BE2C (cell line): ENCODE results near the gene NUP153.

ENCODE experiments used
- DNase-seq: peaks from one replicate; pipeline ENCODE4 v3.0.0-alpha.2; 2020
- H3K27me3 ChIP-seq: fragments of 250-450 bp; sonication (Bioruptor Pico); 2 replicates; pipeline ENCODE4 v1.5.1; 2020; ENCODE audit warnings: mild to moderate bottlenecking
- H3K36me3 ChIP-seq: fragments of 250-450 bp; sonication (Bioruptor Pico); 2 replicates; pipeline ENCODE4 v1.5.1; 2020; ENCODE audit warnings: mild to moderate bottlenecking
- H3K4me1 ChIP-seq: fragments of 250-450 bp; sonication (Bioruptor Pico); 2 replicates; pipeline ENCODE4 v1.5.1; 2020
- H3K4me3 ChIP-seq: 2 replicates; pipeline ENCODE4 v1.5.1; 2011; ENCODE audit warnings: low read depth, low read length
- H3K9me3 ChIP-seq: fragments of 250-450 bp; sonication (Bioruptor Pico); 2 replicates; pipeline ENCODE4 v1.5.1; 2020
- TF ChIP-seq, protein P1 (sequence below): IDR thresholded peaks from 2 replicates; pipeline ENCODE4 v1.5.1; 2012; ENCODE audit warnings: mild to moderate bottlenecking, low read depth, low read length

NUP153 gene

DNA sequence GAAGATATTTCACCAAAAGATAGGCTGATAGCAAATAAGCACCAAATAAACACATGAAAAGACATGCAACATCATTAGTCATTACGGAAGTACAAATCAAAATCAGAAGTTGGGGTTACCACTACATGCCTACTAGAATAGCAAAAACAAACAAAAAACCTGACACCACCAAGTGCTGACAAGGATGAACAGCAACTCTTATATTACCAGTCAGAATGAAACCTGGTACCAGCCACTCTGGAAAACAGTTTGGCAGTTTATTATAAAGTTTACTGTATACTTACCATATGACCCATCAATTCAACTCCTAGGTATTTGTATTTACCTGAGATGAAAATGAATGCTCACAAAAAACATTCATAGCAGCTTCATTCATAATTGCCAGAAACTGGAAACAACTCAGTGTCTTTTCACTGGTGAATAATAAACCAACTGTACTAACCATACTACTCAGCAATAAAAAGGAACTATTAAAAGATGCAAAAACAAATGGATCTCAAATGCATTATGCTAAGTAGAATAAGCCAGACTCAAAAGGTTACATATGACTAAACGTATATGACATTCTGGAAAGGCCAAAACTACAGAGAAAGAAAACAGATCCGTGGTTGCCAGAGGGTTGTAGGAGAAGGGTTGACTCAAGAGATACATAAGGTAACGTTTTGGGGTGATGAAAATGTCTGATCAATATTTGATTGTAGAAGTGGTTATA is 33.0 kb downstream of the NUP153 start:
- Histone ChIP-seq H3K27me3 (no peaks in the 10 kb centered on the region), H3K9me3 (no peaks in the 10 kb centered on the region), H3K36me3 (peaks cover 60% of the 10 kb centered on the region), H3K4me1 (no peaks in the 10 kb centered on the region), H3K4me3 (no peak overlapping the region)
- no peak for DNase-seq
- TF ChIP-seq, protein P1, sequence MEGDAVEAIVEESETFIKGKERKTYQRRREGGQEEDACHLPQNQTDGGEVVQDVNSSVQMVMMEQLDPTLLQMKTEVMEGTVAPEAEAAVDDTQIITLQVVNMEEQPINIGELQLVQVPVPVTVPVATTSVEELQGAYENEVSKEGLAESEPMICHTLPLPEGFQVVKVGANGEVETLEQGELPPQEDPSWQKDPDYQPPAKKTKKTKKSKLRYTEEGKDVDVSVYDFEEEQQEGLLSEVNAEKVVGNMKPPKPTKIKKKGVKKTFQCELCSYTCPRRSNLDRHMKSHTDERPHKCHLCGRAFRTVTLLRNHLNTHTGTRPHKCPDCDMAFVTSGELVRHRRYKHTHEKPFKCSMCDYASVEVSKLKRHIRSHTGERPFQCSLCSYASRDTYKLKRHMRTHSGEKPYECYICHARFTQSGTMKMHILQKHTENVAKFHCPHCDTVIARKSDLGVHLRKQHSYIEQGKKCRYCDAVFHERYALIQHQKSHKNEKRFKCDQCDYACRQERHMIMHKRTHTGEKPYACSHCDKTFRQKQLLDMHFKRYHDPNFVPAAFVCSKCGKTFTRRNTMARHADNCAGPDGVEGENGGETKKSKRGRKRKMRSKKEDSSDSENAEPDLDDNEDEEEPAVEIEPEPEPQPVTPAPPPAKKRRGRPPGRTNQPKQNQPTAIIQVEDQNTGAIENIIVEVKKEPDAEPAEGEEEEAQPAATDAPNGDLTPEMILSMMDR = no peak

DNA sequence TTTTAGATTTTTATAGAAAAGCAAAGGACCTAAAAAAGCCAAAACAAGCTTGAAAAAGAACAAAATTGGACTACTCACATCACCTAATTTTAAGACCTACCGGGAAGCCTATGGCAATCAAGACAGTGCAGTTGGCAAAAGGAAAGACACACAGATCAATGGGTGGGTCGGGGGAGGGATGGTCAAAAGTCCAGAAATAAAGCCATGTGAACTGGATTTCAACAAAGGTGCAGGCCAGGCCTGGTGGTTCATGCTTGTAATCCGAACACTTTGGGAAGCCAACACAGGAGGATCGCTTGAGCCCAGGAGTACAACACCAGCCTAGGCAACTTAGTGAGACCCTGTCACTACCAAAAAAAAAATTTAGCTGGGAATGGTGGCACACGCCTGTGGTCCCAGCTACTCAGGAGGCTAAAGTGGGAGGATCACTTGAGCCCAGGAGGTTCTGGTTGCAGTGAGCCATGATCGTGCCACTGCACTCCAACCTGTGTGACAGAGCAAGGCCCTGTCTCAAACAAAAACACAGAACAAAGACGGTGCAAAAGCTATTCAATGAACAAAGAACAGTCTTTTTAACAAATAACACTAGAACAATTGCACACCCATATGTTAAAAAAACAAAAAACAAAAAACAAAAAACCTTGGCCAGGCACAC is 34.5 kb downstream of the NUP153 start:
- no peaks in the 10 kb centered on the region for H3K4me1 ChIP-seq
- H3K27me3 ChIP-seq = no peaks in the 10 kb centered on the region
- no peak overlapping the region for H3K4me3 ChIP-seq
- TF ChIP-seq, protein P1 = no peak
- no peak for DNase-seq
- H3K9me3 ChIP-seq = no peaks in the 10 kb centered on the region
- peaks cover 72% of the 10 kb centered on the region for H3K36me3 ChIP-seq

DNA sequence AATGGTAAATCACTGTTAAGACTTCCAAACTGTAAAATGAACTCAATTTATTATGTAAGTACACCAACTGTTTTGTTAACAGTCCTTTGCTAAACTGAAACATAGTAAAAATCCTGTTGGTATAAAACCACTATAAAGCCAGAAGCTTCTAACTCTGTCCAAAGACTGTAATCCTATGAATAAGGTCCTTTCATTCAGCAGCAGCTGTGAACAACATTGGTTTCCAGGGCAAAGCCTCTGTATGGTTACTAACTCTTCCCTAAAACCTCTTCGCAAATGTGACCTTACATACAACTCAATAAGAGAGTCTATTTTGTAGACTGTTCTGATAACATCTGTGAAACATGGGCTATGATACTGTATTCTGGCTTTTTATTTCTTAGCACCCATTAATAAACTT is 40.1 kb downstream of the NUP153 start:
- Histone ChIP-seq H3K27me3 (no peaks in the 10 kb centered on the region), H3K4me3 (no peak overlapping the region), H3K4me1 (no peaks in the 10 kb centered on the region), H3K9me3 (no peaks in the 10 kb centered on the region), H3K36me3 (peaks cover 75% of the 10 kb centered on the region)
- no peak for DNase-seq
- TF ChIP-seq, protein P1 = no peak

DNA sequence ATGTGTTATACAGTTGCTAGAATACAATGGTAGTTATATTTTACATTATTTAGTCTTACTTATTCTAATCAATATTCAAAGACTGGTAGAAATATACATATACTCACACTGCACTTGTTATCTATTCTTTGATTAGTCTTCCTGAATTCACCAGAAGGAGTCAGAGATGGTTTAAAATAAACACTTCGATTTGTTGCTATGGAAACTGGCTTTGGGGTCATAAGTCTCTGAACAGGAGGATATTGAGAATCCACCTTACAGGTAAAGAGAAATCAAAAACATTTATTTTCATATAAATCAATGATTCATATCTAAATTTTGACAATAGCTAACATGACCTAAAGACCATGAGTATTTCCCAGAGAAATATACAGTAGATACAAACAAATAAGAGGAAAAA is 41.6 kb downstream of the NUP153 start:
- Histone ChIP-seq H3K4me1 (no peaks in the 10 kb centered on the region), H3K27me3 (no peaks in the 10 kb centered on the region), H3K4me3 (no peak overlapping the region), H3K9me3 (no peaks in the 10 kb centered on the region), H3K36me3 (peaks cover 78% of the 10 kb centered on the region)
- no peak for DNase-seq
- TF ChIP-seq, protein P1 = no peak

DNA sequence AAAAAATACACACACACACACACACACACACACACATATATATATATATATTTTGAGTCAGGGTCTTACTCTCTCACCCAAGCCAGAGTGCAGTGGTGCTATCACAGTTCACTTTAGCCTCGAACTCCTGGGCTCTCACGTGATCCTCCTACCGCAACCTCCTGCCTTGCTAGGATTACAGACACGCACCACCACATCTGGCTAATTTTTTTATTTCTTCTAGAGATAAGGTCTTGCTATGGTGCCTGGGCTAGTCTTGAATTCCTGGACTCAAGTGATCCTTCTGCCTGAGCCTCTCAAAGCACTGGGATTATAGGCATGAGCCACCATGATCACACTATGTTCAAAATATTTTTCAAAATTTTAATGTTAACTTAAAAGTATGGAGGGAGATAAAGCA is 43.5 kb downstream of the NUP153 start:
- H3K36me3 ChIP-seq = peaks cover 82% of the 10 kb centered on the region
- no peaks in the 10 kb centered on the region for H3K4me1 ChIP-seq
- TF ChIP-seq, protein P1 = no peak

DNA sequence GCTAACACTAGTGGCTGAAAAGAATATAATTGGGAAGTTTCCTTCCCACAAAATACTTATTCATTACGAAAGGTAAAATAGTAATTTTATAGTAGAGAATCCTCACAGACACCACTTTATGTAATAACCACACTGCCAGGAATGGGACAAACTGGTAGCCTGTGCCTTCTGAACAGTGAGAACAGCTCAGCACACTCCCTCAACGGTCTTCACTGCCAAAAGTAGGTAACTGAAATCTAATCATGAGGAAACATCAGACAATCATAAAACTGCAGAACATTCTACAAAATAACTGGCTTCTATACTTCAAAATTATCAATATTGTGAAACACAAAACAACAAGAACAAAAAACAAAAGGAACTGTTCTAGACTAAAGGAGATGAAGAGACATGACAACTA is 44.1 kb downstream of the NUP153 start:
- Histone ChIP-seq H3K9me3 (no peaks in the 10 kb centered on the region), H3K36me3 (peaks cover 81% of the 10 kb centered on the region), H3K4me3 (no peak overlapping the region), H3K27me3 (no peaks in the 10 kb centered on the region), H3K4me1 (no peaks in the 10 kb centered on the region)
- no peak for DNase-seq
- TF ChIP-seq, protein P1 = no peak

More for the DNA sequence above, 43.5 kb downstream of the NUP153 start:
- Histone ChIP-seq H3K27me3 (no peaks in the 10 kb centered on the region), H3K9me3 (no peaks in the 10 kb centered on the region), H3K4me3 (no peak overlapping the region)
- no peak for DNase-seq
